Upper lobe of left lung (tissue), 6 donors: ENCODE data around the gene UQCRC2. TPM values are rescaled to one million over a fixed set of nuclear protein-coding genes. Genes with fewer than 3 reads are reported as not detected.

Experiments used
- ATAC-seq, 2 donors: fragments of 200-7000 bp; cut with Tn5 transposase; one replicate each; pipeline ENCODE4 v1.9.1; 2022; ENCODE audit warnings: mild to moderate bottlenecking in 2 of 2, moderate library complexity in 2 of 2; ENCODE audit not compliant: low FRiP score in 2 of 2
- DNase-seq, 2 donors: peaks; one replicate each; pipeline ENCODE4 v3.0.0-alpha.2; 2019 to 2020
- H3K27ac ChIP-seq, 4 donors: fragments of 200-600 bp; sonication (generic); one replicate each; pipeline ENCODE4 v1.5.1; 2016 to 2019
- H3K27me3 ChIP-seq, 4 donors: fragments of 200-600 bp; sonication (generic); one replicate each; pipeline ENCODE4 v1.5.1; 2017 to 2019
- H3K36me3 ChIP-seq, 4 donors: fragments of 200-600 bp; sonication (generic); one replicate each; pipeline ENCODE4 v1.5.1; 2016 to 2019
- H3K4me1 ChIP-seq, 4 donors: fragments of 200-600 bp; sonication (generic); one replicate each; pipeline ENCODE4 v1.5.1; 2018 to 2019
- H3K4me3 ChIP-seq, 4 donors: fragments of 200-600 bp; sonication (generic); one replicate each; pipeline ENCODE4 v1.5.1; 2017 to 2019; ENCODE audit warnings: mild to moderate bottlenecking in 2 of 4, moderate library complexity in 1 of 4
- H3K9me3 ChIP-seq, 4 donors: fragments of 200-600 bp; sonication (generic); one replicate each; pipeline ENCODE4 v1.5.1; 2018 to 2019
- EP300 ChIP-seq, 4 donors: sonication (generic); formaldehyde crosslinking; IDR thresholded peaks; one replicate each; pipeline ENCODE4 v1.5.1; 2017; ENCODE audit warnings: antibody characterized with exemption in 4 of 4, control low read depth in 2 of 4
- POLR2A ChIP-seq, 4 donors: fragments of 450-650 bp; IDR thresholded peaks; one replicate each; pipeline ENCODE4 v1.5.1; 2016 to 2017; ENCODE audit warnings: antibody characterized with exemption in 4 of 4, mild to moderate bottlenecking in 2 of 4
- POLR2AphosphoS5 ChIP-seq, 2 donors: sonication (generic); formaldehyde crosslinking; IDR thresholded peaks; one replicate each; pipeline ENCODE4 v1.5.1; 2017; ENCODE audit warnings: antibody characterized with exemption in 2 of 2
- WGBS, 2 donors: methylation state at CpG; one replicate each; pipeline ENCODE4 v1.1.5; 2017 to 2018; 5-methylcytosine and 5-hydroxymethylcytosine counted together
- total RNA-seq, 6 donors: library from RNA; depleted of rRNA in 4 of 6; stranded (reverse); fragments of >200 nt in 4 of 6; gene quantifications; one replicate each; pipeline versions ENCODE4 v1.1.0 to v1.2.1, GENCODE V29; 2016 to 2021
- TF ChIP-seq, protein P1 (sequence below), 6 experiments: fragments of 450-650 bp in 4 of 6; fragments of 200-600 bp in 2 of 6; sonication (generic) in 2 of 6; IDR thresholded peaks; one replicate each; pipeline ENCODE4 v1.5.1; 2016 to 2019; ENCODE audit warnings: antibody characterized with exemption in 6 of 6
- donor health status: DM: no; HTN: no; CAD: no; lungs with moderate emphysema.
- donor health status: DM: no; HTN: yes; CAD: no; lungs with severe emphysema.

Gene UQCRC2
- total RNA-seq, 6 donors from 2014 or later: 119 to 252 (median 155) TPM

DNA sequence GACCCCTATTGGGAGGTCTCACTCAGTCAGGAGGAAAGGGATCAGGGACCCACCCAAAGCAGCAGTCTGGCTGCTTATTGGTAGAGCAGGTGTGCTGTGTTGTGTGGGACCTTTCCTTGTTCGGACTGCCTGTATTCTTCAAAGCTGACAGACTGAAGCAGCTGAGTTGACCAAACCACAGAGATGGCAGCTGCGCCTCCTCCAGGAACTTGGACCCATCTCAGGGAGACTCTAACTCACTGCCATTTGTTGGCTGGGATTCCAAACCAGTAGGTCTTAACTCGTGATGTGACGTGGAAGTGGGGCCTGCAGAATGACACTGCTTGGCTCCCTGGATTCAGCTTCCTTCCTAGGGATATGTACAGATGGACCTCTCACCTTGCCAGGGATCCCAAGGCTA, 9.6 kb upstream of the UQCRC2 start:
- DNase-seq: no peak
- Histone ChIP-seq H3K9me3 (no peaks in the 10 kb centered on the region), H3K27ac (no peak overlapping the region), H3K27me3 (no peaks in the 10 kb centered on the region), H3K4me3 (no peak overlapping the region), H3K4me1 (no peaks in the 10 kb centered on the region), H3K36me3 (no peaks in the 10 kb centered on the region)
- TF ChIP-seq EP300 (IDR thresholded peaks at IDR 0.05) (no peak), POLR2A (IDR thresholded peaks at IDR 0.05) (no peak), POLR2AphosphoS5 (IDR thresholded peaks at IDR 0.05) (no peak)
- TF ChIP-seq, protein P1, sequence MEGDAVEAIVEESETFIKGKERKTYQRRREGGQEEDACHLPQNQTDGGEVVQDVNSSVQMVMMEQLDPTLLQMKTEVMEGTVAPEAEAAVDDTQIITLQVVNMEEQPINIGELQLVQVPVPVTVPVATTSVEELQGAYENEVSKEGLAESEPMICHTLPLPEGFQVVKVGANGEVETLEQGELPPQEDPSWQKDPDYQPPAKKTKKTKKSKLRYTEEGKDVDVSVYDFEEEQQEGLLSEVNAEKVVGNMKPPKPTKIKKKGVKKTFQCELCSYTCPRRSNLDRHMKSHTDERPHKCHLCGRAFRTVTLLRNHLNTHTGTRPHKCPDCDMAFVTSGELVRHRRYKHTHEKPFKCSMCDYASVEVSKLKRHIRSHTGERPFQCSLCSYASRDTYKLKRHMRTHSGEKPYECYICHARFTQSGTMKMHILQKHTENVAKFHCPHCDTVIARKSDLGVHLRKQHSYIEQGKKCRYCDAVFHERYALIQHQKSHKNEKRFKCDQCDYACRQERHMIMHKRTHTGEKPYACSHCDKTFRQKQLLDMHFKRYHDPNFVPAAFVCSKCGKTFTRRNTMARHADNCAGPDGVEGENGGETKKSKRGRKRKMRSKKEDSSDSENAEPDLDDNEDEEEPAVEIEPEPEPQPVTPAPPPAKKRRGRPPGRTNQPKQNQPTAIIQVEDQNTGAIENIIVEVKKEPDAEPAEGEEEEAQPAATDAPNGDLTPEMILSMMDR (IDR thresholded peaks at IDR 0.05): no peak
- no peak for ATAC-seq
- 90 to 94% methylated on average over 3 to 4 of the region's 4 CpGs for WGBS, 2 donors

DNA sequence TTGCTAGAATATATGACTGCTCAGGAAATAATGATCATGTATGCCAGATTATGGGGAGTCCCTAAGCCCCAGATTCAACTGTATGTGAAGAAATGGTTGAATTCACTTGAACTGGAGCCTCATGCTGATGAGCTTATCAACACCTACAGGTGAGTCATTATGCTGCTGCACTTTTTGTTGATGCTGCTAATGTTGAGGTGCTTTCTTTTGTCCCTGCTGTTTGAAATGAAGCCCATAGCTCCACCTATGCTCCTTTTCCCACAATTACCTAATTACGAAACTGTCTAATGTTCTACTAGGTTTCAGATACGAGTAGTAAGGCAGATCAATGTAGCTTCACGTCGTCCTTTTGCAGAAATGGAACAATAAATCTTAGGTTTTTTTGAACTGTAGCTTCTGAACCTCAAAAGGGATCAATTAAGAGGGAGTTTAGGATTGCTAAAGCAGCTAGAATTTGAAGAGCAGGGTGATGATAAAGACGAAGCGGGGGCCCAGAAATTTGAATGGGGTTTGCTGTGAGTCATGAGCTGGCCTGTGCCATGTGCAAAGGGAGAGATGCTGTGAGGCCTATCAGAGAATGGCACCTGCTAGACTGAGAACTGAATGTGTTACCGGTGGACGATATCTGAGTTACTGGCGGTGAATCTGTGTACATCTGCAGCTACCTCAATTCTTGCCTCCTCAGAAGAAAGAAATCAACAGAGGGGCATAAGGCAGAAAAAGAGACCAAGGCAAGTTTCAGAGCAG, 6.1 kb upstream of the UQCRC2 start:
- no peak overlapping the region for H3K4me3 ChIP-seq
- DNase-seq (no peak), ATAC-seq (no peak)
- peaks cover 10 to 23% (median 18%) of the 10 kb centered on the region in 4 donors for H3K4me1 ChIP-seq
- H3K9me3 ChIP-seq: no peaks in the 10 kb centered on the region
- no peak for TF ChIP-seq POLR2A (IDR thresholded peaks at IDR 0.05)
- TF ChIP-seq, protein P1 (IDR thresholded peaks at IDR 0.05): no peak
- TF ChIP-seq EP300 (IDR thresholded peaks at IDR 0.05): no peak
- TF ChIP-seq POLR2AphosphoS5 (IDR thresholded peaks at IDR 0.05): no peak
- 83 to 91% methylated on average over 9 of the region's 9 CpGs for WGBS, 2 donors
- no peaks in the 10 kb centered on the region for H3K27me3 ChIP-seq
- no peaks in the 10 kb centered on the region for H3K36me3 ChIP-seq
- no peak overlapping the region for H3K27ac ChIP-seq

DNA sequence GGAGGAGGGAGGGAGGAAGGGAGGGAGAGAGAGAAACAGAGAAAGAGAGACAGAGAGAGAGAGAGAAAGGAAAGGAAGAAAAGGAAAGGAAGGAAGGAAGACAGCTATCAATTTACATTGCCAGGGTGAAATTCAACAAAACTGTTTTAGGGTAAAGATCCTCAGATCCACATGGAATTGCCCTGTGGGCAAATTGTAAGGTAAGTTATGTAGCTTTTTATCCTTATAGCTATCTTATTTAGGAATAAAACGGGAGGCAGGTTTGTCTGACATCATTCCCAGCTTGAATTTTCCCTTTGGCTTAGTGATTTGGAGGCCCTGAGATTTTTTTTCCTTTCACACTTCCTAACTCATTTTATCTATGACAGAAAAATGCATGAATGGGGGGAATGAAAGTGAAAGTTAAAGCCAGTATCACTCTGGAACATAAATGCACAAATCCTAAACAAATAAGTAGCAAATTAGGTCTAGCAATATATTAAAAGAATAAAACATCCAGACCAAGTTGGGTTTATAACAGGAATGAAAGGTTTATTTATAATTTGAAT, 3.4 kb upstream of the UQCRC2 start:
- 41 to 58% methylated on average over 1 of the region's 1 CpG for WGBS, 2 donors
- Histone ChIP-seq H3K27ac (no peak overlapping the region), H3K36me3 (no peaks in the 10 kb centered on the region), H3K4me3 (no peak overlapping the region), H3K9me3 (no peaks in the 10 kb centered on the region), H3K27me3 (no peaks in the 10 kb centered on the region), H3K4me1 (peaks cover 22 to 35% (median 29%) of the 10 kb centered on the region in 4 donors)
- DNase-seq (no peak), ATAC-seq (no peak)
- TF ChIP-seq, protein P1 (IDR thresholded peaks at IDR 0.05): no peak
- TF ChIP-seq EP300 (IDR thresholded peaks at IDR 0.05): no peak
- TF ChIP-seq POLR2AphosphoS5 (IDR thresholded peaks at IDR 0.05): no peak
- TF ChIP-seq POLR2A (IDR thresholded peaks at IDR 0.05): no peak

- peaks cover 0 to 2% (median 0%) of the 10 kb centered on the region in 4 donors for H3K36me3 ChIP-seq
- H3K4me1 ChIP-seq: peaks cover 27 to 39% (median 35%) of the 10 kb centered on the region in 4 donors
- WGBS, 2 donors: 76 to 78% methylated on average over 7 of the region's 7 CpGs
- DNase-seq: no peak
- TF ChIP-seq POLR2A (IDR thresholded peaks at IDR 0.05): no peak
- TF ChIP-seq, protein P1 (IDR thresholded peaks at IDR 0.05): peak in 1 of 6 experiments; percentile 11
- H3K4me3 ChIP-seq: no peak overlapping the region
- ATAC-seq: no peak
- peak overlapping the region in 1 of 4 donors; percentile 25 for H3K27ac ChIP-seq
- H3K27me3 ChIP-seq: no peaks in the 10 kb centered on the region
- no peaks in the 10 kb centered on the region for H3K9me3 ChIP-seq
Observed at GRCh38 chr16:21950782-21951521, 2.2 kb upstream of the UQCRC2 start.
